H9 (cell line): ENCODE measurements around the gene APAF1. TPM values are rescaled to one million over a fixed set of nuclear protein-coding genes. Genes with fewer than 3 reads are reported as not detected.

Source experiments
- DNase-seq: peaks from one replicate; pipeline ENCODE4 v3.0.0-alpha.2; 2017
- H2AFZ ChIP-seq: one replicate; pipeline ENCODE4 v1.6.1; 2013; ENCODE audit warnings: mild to moderate bottlenecking, low read length, control low read depth, moderate library complexity
- H2AK5ac ChIP-seq: 2 replicates; pipeline ENCODE4 v1.6.1; 2013; ENCODE audit warnings: low read length, control low read depth, mixed read lengths; ENCODE audit not compliant: insufficient read length
- H2BK120ac ChIP-seq: one replicate; pipeline ENCODE4 v1.6.1; 2013; ENCODE audit warnings: low read depth, mild to moderate bottlenecking, low read length, control low read depth, inconsistent platforms; ENCODE audit not compliant: poor library complexity, severe bottlenecking
- H2BK12ac ChIP-seq: 2 replicates; pipeline ENCODE4 v1.6.1; 2013; ENCODE audit warnings: low read length, control low read depth, mixed read lengths, low read depth; ENCODE audit not compliant: insufficient read length
- H2BK15ac ChIP-seq: 2 replicates; pipeline ENCODE4 v1.6.1; 2013; ENCODE audit warnings: low read depth, low read length, control low read depth
- H2BK20ac ChIP-seq: one replicate; pipeline ENCODE4 v1.6.1; 2013; ENCODE audit warnings: low read depth, mild to moderate bottlenecking, low read length, control low read depth, inconsistent platforms; ENCODE audit not compliant: poor library complexity, severe bottlenecking
- H2BK5ac ChIP-seq: 2 replicates; pipeline ENCODE4 v1.6.1; 2013; ENCODE audit warnings: low read length, control low read depth, mixed read lengths; ENCODE audit not compliant: insufficient read length
- H3K14ac ChIP-seq: 2 replicates; pipeline ENCODE4 v1.6.1; 2013; ENCODE audit warnings: low read length, control low read depth; ENCODE audit not compliant: insufficient read depth
- H3K18ac ChIP-seq: 2 replicates; pipeline ENCODE4 v1.6.1; 2013; ENCODE audit warnings: low read depth, mild to moderate bottlenecking, mixed read lengths, low read length, control low read depth; ENCODE audit not compliant: insufficient read length
- H3K23ac ChIP-seq: 2 replicates; pipeline ENCODE4 v1.6.1; 2013; ENCODE audit warnings: low read length, control low read depth, mixed read lengths, low read depth; ENCODE audit not compliant: insufficient read length
- H3K23me2 ChIP-seq: 2 replicates; pipeline ENCODE4 v1.6.1; 2013; ENCODE audit warnings: low read depth, mild to moderate bottlenecking, mixed read lengths, low read length, control low read depth; ENCODE audit not compliant: insufficient read length, poor library complexity, severe bottlenecking
- H3K27ac ChIP-seq: 2 replicates; pipeline ENCODE4 v1.5.1; 2013; ENCODE audit warnings: low read length, control low read depth, mixed read lengths, low read depth; ENCODE audit not compliant: insufficient read length
- H3K27me3 ChIP-seq: 2 replicates; pipeline ENCODE4 v1.6.1; 2013; ENCODE audit warnings: low read length, control low read depth, inconsistent platforms; ENCODE audit not compliant: insufficient read depth
- H3K4ac ChIP-seq: 2 replicates; pipeline ENCODE4 v1.6.1; 2013; ENCODE audit warnings: low read depth, mild to moderate bottlenecking, control low read depth, inconsistent platforms, low read length, moderate library complexity
- H3K4me1 ChIP-seq: 2 replicates; pipeline ENCODE4 v1.6.1; 2013; ENCODE audit warnings: low read length, control low read depth, inconsistent platforms; ENCODE audit not compliant: insufficient read depth
- H3K4me2 ChIP-seq: 2 replicates; pipeline ENCODE4 v1.6.1; 2013; ENCODE audit warnings: low read length, control low read depth, mixed read lengths; ENCODE audit not compliant: insufficient read length, insufficient read depth
- H3K56ac ChIP-seq: 2 replicates; pipeline ENCODE4 v1.6.1; 2013; ENCODE audit warnings: low read depth, mild to moderate bottlenecking, mixed read lengths, low read length, control low read depth; ENCODE audit not compliant: insufficient read length
- H3K79me1 ChIP-seq: 2 replicates; pipeline ENCODE4 v1.6.1; 2013; ENCODE audit warnings: low read depth, mild to moderate bottlenecking, moderate library complexity, low read length, control low read depth, inconsistent platforms; ENCODE audit not compliant: insufficient read depth, poor library complexity, severe bottlenecking
- H3K79me2 ChIP-seq: 2 replicates; pipeline ENCODE4 v1.6.1; 2013; ENCODE audit warnings: low read length, control low read depth, inconsistent platforms; ENCODE audit not compliant: insufficient read depth
- H3K9ac ChIP-seq: 2 replicates; pipeline ENCODE4 v1.6.1; 2013; ENCODE audit warnings: low read length, control low read depth, mixed read lengths; ENCODE audit not compliant: insufficient read length; ENCODE audit errors: extremely low read depth
- H3K9me3 ChIP-seq: one replicate; pipeline ENCODE4 v1.6.1; 2013; ENCODE audit warnings: low read depth, low read length, inconsistent platforms; ENCODE audit not compliant: control insufficient read depth
- H3T11ph ChIP-seq: one replicate; pipeline ENCODE4 v1.6.1; 2013; ENCODE audit warnings: mild to moderate bottlenecking, low read length, control low read depth, inconsistent platforms
- H4K20me1 ChIP-seq: one replicate; pipeline ENCODE4 v1.6.1; 2013; ENCODE audit not compliant: control insufficient read depth, insufficient read length, insufficient read depth
- H4K5ac ChIP-seq: 2 replicates; pipeline ENCODE4 v1.6.1; 2013; ENCODE audit warnings: low read depth, mild to moderate bottlenecking, mixed read lengths, low read length, control low read depth; ENCODE audit not compliant: insufficient read length
- H4K8ac ChIP-seq: replicated peaks from 2 replicates; pipeline ENCODE4 v1.6.1; 2013; ENCODE audit warnings: low read length, control low read depth, mixed read lengths, low read depth; ENCODE audit not compliant: insufficient read length
- H4K91ac ChIP-seq: 2 replicates; pipeline ENCODE4 v1.6.1; 2013; ENCODE audit warnings: low read depth, mild to moderate bottlenecking, moderate library complexity, mixed read lengths, low read length, control low read depth; ENCODE audit not compliant: insufficient read length
- H3K27ac Mint-ChIP-seq, 3 experiments: 2 replicates in 2 of 3; 3 replicates in 1 of 3; pipeline ENCODE4 v1.8.0; 2020 to 2021; ENCODE audit warnings: mixed read lengths in 3 of 3, mild to moderate bottlenecking in 1 of 3, moderate library complexity in 1 of 3
- H3K27me3 Mint-ChIP-seq: 2 replicates; pipeline ENCODE4 v1.8.0; 2021; ENCODE audit warnings: low read depth, mild to moderate bottlenecking, moderate library complexity, mixed read lengths
- H3K36me3 Mint-ChIP-seq, 3 experiments: 2 replicates in 2 of 3; 3 replicates in 1 of 3; pipeline ENCODE4 v1.8.0; 2020 to 2021; ENCODE audit warnings: low read depth in 3 of 3, mixed read lengths in 3 of 3; ENCODE audit not compliant: insufficient read depth in 1 of 3
- H3K4me1 Mint-ChIP-seq, 2 experiments: 2 replicates each; pipeline ENCODE4 v1.8.0; 2020; ENCODE audit warnings: mixed read lengths in 2 of 2
- H3K4me3 Mint-ChIP-seq, 2 experiments: 2 replicates in 1 of 2; 3 replicates in 1 of 2; pipeline ENCODE4 v1.8.0; 2020 to 2021; ENCODE audit warnings: mild to moderate bottlenecking in 2 of 2, mixed read lengths in 2 of 2, moderate library complexity in 1 of 2
- H3K9me3 Mint-ChIP-seq, 2 experiments: 2 replicates in 1 of 2; 3 replicates in 1 of 2; pipeline ENCODE4 v1.8.0; 2020; ENCODE audit warnings: mild to moderate bottlenecking in 2 of 2, mixed read lengths in 2 of 2, moderate library complexity in 1 of 2
- CTCF ChIP-seq: fragments of 200-600 bp; sonication (generic); conservative IDR thresholded peaks from 3 replicates; pipeline ENCODE4 v1.8.0; 2021; ENCODE audit warnings: antibody characterized with exemption, mild to moderate bottlenecking
- WGBS: extraction: QIAGEN DNeasy Blood & Tissue Kit; methylation state at CpG from one replicate; pipeline ENCODE4 v1.1.7; 2013; ENCODE audit warnings: missing lambda C conversion rate, low lambda C conversion rate, mixed read lengths; ENCODE audit not compliant: insufficient read length; ENCODE audit errors: extremely low coverage; 5-methylcytosine and 5-hydroxymethylcytosine counted together
- total RNA-seq: library from RNA; stranded (reverse); gene quantifications from 2 replicates; pipeline ENCODE4 v1.2.1, GENCODE V29; 2021

Gene APAF1
- total RNA-seq, 1 experiment from 2014 or later, result 16.5 TPM

- Mint-ChIP-seq H3K36me3 (peaks cover 6 to 9% (median 7%) of the 10 kb centered on the region in 3 experiments; a peak in 6 of 7 replicates), H3K9me3 (peaks cover 0 to 9% of the 10 kb centered on the region in 2 experiments; a peak in 4 of 5 replicates), H3K4me3 (no peak overlapping the region), H3K27me3 (no peaks in the 10 kb centered on the region), H3K27ac (no peak overlapping the region), H3K4me1 (peaks cover 0 to 4% of the 10 kb centered on the region in 2 experiments; a peak in 1 of 4 replicates)
- Histone ChIP-seq H4K5ac (no peak overlapping the region), H4K8ac (no peak overlapping the region), H3K18ac (no peak overlapping the region), H3K4ac (no peak overlapping the region), H3K9ac (no peak overlapping the region), H3K27me3 (no peaks in the 10 kb centered on the region; the same call in 1 of the 2 replicates), H3K9me3 (no peaks in the 10 kb centered on the region), H2BK12ac (no peak overlapping the region), H3K23ac (no peak overlapping the region), H3K23me2 (no peaks in the 10 kb centered on the region), H3K79me2 (no peaks in the 10 kb centered on the region), H4K20me1 (no peaks in the 10 kb centered on the region), H4K91ac (no peak overlapping the region), H2AK5ac (no peak overlapping the region), H3K79me1 (no peaks in the 10 kb centered on the region), H3K56ac (no peak overlapping the region), H2BK120ac (no peak overlapping the region), H2BK20ac (no peak overlapping the region), H3K14ac (no peak overlapping the region), H2BK15ac (no peak overlapping the region), H3K27ac (no peak overlapping the region), H3K4me2 (no peak overlapping the region), H3T11ph (no peak overlapping the region), H3K4me1 (no peaks in the 10 kb centered on the region), H2AFZ (no peak overlapping the region), H2BK5ac (no peak overlapping the region)
- DNase-seq, result no peak
- no CpG with 5 or more reads among the region's 4 CpGs for WGBS
- no peak for TF ChIP-seq CTCF
Measured at GRCh38 chr12:98770230-98770629, 125.1 kb downstream of the APAF1 start.
